ENCODE data around the gene NKG7. TPM values are rescaled to one million over a fixed set of nuclear protein-coding genes. Genes with fewer than 3 reads are reported as not detected.

The NKG7 gene
- total and polyA plus RNA-seq, 9 donors: 0.40 to 4.4 (median 1.6) TPM

- Histone ChIP-seq H3K36me3 (no peaks in the 10 kb centered on the region), H3K27ac (no peak overlapping the region), H3K27me3 (no peaks in the 10 kb centered on the region), H3K4me1 (ENCODE audit: insufficient read depth) (peaks cover 2% of the 10 kb centered on the region), H3K9me3 (no peaks in the 10 kb centered on the region), H3K4me3 (no peak overlapping the region)
- TF ChIP-seq EP300 (IDR thresholded peaks at IDR 0.05) (no peak), CTCF (IDR thresholded peaks at IDR 0.05) (no peak), POLR2A (IDR thresholded peaks at IDR 0.05) (no peak)
- intact Hi-C loops (cut with DNase I): loop anchor here in 1 of 4 donors (10.0 kb wide), 2 partner anchors 103 to 263 kb away; no protein-coding TSS in a partner anchor
- no peak for DNase-seq
- WGBS, 3 donors: 74 to 83% (median 82%) methylated on average over 6 of the region's 6 CpGs
These were observed 40.7 kb downstream of the NKG7 start for GRCh38 chr19:51331716-51332115.

GRCh38 chr19:51331193-51331592 lies 41.3 kb downstream of the NKG7 start:
- Histone ChIP-seq H3K27ac (no peak overlapping the region), H3K9me3 (no peaks in the 10 kb centered on the region), H3K27me3 (no peaks in the 10 kb centered on the region), H3K36me3 (no peaks in the 10 kb centered on the region), H3K4me1 (ENCODE audit: insufficient read depth) (peaks cover 2% of the 10 kb centered on the region), H3K4me3 (no peak overlapping the region)
- no peak for DNase-seq
- WGBS, 3 donors: 78 to 83% (median 81%) methylated on average over 3 of the region's 3 CpGs
- no peak for TF ChIP-seq CTCF (IDR thresholded peaks at IDR 0.05)
- TF ChIP-seq EP300 (IDR thresholded peaks at IDR 0.05): no peak
- TF ChIP-seq POLR2A (IDR thresholded peaks at IDR 0.05): no peak
- intact Hi-C loops (cut with DNase I): loop anchor here in 1 of 4 donors (10.0 kb wide), 2 partner anchors 104 to 264 kb away; no protein-coding TSS in a partner anchor

- Histone ChIP-seq H3K36me3 (no peaks in the 10 kb centered on the region), H3K4me1 (ENCODE audit: insufficient read depth) (peaks cover 2% of the 10 kb centered on the region), H3K9me3 (no peaks in the 10 kb centered on the region), H3K27ac (no peak overlapping the region), H3K27me3 (no peaks in the 10 kb centered on the region), H3K4me3 (no peak overlapping the region)
- TF ChIP-seq POLR2A (IDR thresholded peaks at IDR 0.05) (no peak), CTCF (IDR thresholded peaks at IDR 0.05) (no peak), EP300 (IDR thresholded peaks at IDR 0.05) (no peak)
- DNase-seq: no peak
- 95 to 96% (median 96%) methylated on average over 4 of the region's 4 CpGs for WGBS, 3 donors
- intact Hi-C loops (cut with DNase I): loop anchor here in 1 of 4 donors (10.0 kb wide), 2 partner anchors 104 to 264 kb away; no protein-coding TSS in a partner anchor
These were observed 42.1 kb downstream of the NKG7 start for GRCh38 chr19:51330366-51330765.

GRCh38 chr19:51329411-51329810 lies 43.0 kb downstream of the NKG7 start:
- WGBS, 3 donors: 89 to 95% (median 92%) methylated on average over 5 of the region's 5 CpGs
- Histone ChIP-seq H3K27ac (no peak overlapping the region), H3K9me3 (no peaks in the 10 kb centered on the region), H3K4me3 (no peak overlapping the region), H3K36me3 (no peaks in the 10 kb centered on the region), H3K4me1 (ENCODE audit: insufficient read depth) (peaks cover 2% of the 10 kb centered on the region), H3K27me3 (no peaks in the 10 kb centered on the region)
- DNase-seq: no peak
- TF ChIP-seq EP300 (IDR thresholded peaks at IDR 0.05): no peak
- TF ChIP-seq CTCF (IDR thresholded peaks at IDR 0.05): no peak
- no peak for TF ChIP-seq POLR2A (IDR thresholded peaks at IDR 0.05)
- intact Hi-C loops (cut with DNase I): no loop called here
